Adrenal gland (tissue), 5 donors: ENCODE measurements around the gene SLC9A4.

ENCODE experiments used
- POLR2A ChIP-seq, 2 donors: fragments of 450-650 bp; IDR thresholded peaks; one replicate each; pipeline ENCODE4 v1.6.1; 2017; ENCODE audit warnings: antibody characterized with exemption in 2 of 2, mild to moderate bottlenecking in 2 of 2, moderate library complexity in 1 of 2
- TF ChIP-seq, protein P1 (sequence below), 6 experiments: fragments of 450-650 bp in 4 of 6; fragments of 200-600 bp in 2 of 6; sonication (generic) in 1 of 6; IDR thresholded peaks; 1 replicate in 5 of 6; 2 replicates in 1 of 6; pipeline versions ENCODE4 v1.5.1 to v1.8.0; 2016 to 2021; ENCODE audit warnings: antibody characterized with exemption in 6 of 6, mild to moderate bottlenecking in 2 of 6, moderate library complexity in 1 of 6
- donor health status: DM: no; HTN: no; CAD: no.

DNA sequence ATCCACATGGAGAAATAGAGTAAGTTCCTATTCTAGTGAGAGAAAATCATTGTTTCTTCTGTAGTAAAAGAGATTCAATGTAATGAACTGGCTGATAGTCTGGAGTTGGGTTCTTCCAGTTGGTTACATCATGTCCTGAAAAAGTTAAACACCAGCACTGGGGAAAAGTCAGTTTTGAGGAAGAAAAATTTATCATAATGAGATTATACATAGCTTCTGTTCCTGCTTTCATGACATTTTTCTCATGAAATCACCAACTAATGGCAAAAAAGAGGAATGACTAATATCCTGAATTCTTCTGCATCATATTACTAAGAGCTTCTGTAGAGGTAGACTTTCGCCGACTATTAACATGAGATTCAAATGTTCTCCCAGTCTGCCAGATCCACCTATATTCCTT is 77.1 kb downstream of the SLC9A4 start:
- TF ChIP-seq POLR2A (IDR thresholded peaks at IDR 0.05), result no peak
- TF ChIP-seq, protein P1, sequence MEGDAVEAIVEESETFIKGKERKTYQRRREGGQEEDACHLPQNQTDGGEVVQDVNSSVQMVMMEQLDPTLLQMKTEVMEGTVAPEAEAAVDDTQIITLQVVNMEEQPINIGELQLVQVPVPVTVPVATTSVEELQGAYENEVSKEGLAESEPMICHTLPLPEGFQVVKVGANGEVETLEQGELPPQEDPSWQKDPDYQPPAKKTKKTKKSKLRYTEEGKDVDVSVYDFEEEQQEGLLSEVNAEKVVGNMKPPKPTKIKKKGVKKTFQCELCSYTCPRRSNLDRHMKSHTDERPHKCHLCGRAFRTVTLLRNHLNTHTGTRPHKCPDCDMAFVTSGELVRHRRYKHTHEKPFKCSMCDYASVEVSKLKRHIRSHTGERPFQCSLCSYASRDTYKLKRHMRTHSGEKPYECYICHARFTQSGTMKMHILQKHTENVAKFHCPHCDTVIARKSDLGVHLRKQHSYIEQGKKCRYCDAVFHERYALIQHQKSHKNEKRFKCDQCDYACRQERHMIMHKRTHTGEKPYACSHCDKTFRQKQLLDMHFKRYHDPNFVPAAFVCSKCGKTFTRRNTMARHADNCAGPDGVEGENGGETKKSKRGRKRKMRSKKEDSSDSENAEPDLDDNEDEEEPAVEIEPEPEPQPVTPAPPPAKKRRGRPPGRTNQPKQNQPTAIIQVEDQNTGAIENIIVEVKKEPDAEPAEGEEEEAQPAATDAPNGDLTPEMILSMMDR (IDR thresholded peaks at IDR 0.05), result no peak
